HL-60 (cell line): ENCODE results near the gene MRPL30.

Experiments
- DNase-seq, 2 experiments: peaks; one replicate each; pipeline ENCODE4 v3.0.0-alpha.2; 2010 to 2020; ENCODE audit warnings: low read depth in 1 of 2, low spot score in 1 of 2
- H3K27ac ChIP-seq: fragments of 250-450 bp; sonication (Bioruptor Pico); replicated peaks from 2 replicates; pipeline ENCODE4 v1.5.1; 2020; ENCODE audit warnings: mild to moderate bottlenecking, moderate library complexity
- H3K27me3 ChIP-seq: fragments of 250-450 bp; sonication (Bioruptor Pico); 2 replicates; pipeline ENCODE4 v1.5.1; 2021; ENCODE audit warnings: mild to moderate bottlenecking, moderate library complexity; ENCODE audit not compliant: insufficient read depth, poor library complexity, severe bottlenecking
- H3K4me3 ChIP-seq: replicated peaks from 2 replicates; pipeline ENCODE4 v1.5.1; 2011; ENCODE audit warnings: mild to moderate bottlenecking, control low read depth, low read length; ENCODE audit not compliant: insufficient read depth
- CTCF ChIP-seq: IDR thresholded peaks from one replicate; pipeline ENCODE4 v1.5.1; 2011; ENCODE audit warnings: low read length, control low read depth, inconsistent platforms; ENCODE audit not compliant: insufficient read depth
- GABPA ChIP-seq: IDR thresholded peaks from 2 replicates; pipeline ENCODE4 v1.6.1; 2012; ENCODE audit warnings: low read depth
- POLR2AphosphoS5 ChIP-seq: IDR thresholded peaks from 2 replicates; pipeline ENCODE4 v1.6.1; 2012; ENCODE audit warnings: low read depth
- REST ChIP-seq: IDR thresholded peaks from 2 replicates; pipeline ENCODE4 v1.6.1; 2012; ENCODE audit warnings: low read depth; ENCODE audit not compliant: insufficient replicate concordance
- SPI1 ChIP-seq: IDR thresholded peaks from 2 replicates; pipeline ENCODE4 v1.6.1; 2012; ENCODE audit warnings: low read depth, mild to moderate bottlenecking, borderline replicate concordance

The MRPL30 gene

GRCh38 chr2:99242151-99242550 is 61.2 kb downstream of the MRPL30 start:
- Histone ChIP-seq H3K4me3 (no peak overlapping the region), H3K27me3 (no peaks in the 10 kb centered on the region), H3K27ac (no peak overlapping the region)
- no peak for TF ChIP-seq GABPA
- no peak for TF ChIP-seq POLR2AphosphoS5
- TF ChIP-seq SPI1, result no peak
- no peak for TF ChIP-seq REST
- TF ChIP-seq CTCF, result no peak
- DNase-seq, result no peak
